Activated CD8-positive, alpha-beta memory T cell treated with anti-CD3 and anti-CD28 coated beads for 48 hours (primary cell): ENCODE data around the gene ZNF174.

ENCODE experiments used
- DNase-seq, 3 experiments: peaks; one replicate each; pipeline ENCODE4 v3.0.0-alpha.2; 2020; ENCODE audit warnings: low read depth in 2 of 3, low spot score in 2 of 3

Gene ZNF174

GRCh38 chr16:3443108-3444031, 42.4 kb downstream of the ZNF174 start, which contains the start of the genes NAA60 and ZNF597:
TSS of gene NAA60 (plus strand) at chr16:3443680. CDS start at chr16:3476228, 32,548 bp downstream.
TSS of gene ZNF597 (minus strand) at chr16:3443504. CDS start at chr16:3443153, 351 bp downstream.
- DNase-seq: peak in 2 of 3 experiments; percentile 40 to 60

DNA sequence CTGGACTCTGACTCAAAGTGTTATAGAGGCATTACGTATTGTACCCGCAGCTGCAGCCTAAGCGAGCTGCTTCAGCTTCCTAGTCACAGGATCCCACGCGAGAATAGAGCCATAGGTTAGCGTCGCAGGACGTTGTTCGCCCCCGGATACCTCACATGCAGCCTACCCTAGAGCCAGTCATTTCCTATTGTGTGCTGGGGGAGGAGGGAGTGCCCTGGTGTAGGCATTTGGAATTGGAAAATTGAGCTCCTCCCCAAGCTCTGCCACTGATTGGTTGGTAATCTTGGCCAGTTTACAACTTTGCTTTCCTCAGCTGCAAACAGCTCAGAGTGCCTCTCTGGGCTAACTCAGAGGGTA, 43.0 kb downstream of the ZNF174 start:
- DNase-seq: no peak

DNA sequence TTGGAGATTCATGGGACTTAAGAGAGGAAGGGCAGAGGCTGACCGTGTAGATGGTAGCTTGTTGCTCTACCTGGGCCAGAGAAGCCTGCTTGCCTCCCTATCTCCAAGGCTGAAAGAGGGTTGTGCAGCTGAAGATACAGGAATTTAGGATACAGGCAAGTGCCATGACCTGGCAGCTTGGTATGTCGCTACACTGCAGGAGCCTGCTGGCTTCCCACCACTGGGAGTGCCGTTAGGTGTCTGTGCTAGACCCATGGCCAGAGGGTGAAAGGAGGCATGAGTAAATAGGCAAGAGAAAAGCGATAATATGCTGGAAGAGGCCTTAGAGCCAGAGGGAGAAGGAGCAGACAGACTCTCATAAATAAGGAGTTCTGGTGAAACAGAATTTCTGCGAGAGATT, 53.1 kb downstream of the ZNF174 start:
- no peak for DNase-seq

GRCh38 chr16:3454631-3455147, 53.7 kb downstream of the ZNF174 start:
- no peak for DNase-seq

DNA sequence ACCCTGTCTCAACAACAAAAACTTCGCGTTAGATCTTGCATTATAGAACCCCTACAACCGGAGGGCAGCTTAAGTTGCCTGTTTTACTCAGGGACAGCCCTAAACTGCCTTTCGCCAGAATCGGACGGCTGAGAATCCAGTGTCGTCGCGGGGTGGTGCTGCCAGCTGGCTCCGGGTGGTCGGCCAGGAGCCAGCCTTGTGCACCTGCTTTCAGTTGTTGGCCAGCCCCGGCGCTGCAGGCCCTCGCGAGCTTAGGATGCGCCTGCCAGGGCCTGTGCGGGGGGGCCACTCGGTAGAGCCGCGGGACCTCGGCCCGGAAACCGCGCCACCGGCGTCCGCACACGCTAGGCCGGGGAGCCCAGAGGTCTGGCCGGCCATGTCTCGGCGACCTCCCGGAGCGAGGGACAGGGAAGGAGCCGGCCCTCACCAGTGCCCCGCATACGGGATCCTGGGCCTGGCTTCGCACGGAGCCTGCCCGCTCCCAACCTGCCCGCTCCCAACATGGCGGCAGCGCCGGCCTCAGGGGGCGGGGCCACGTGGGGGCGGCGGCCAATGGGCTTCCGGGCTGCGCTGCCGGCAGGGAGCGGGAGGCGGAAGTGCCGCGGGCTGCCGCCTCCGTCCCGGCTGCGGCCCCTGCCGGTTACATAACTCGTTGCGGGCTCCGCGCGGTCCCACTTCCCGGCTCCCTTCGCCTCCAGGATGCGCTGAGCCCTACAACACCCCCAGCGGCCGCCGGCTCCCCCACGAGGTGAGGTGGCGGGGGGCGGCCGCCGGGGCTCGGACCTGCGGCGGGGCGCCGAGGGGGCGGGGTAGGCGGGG, 56.6 kb downstream of the ZNF174 start:
- DNase-seq: peak; percentile 49 to 79 (median 70)

GRCh38 chr16:3458278-3458851, 57.4 kb downstream of the ZNF174 start:
- no peak for DNase-seq

DNA sequence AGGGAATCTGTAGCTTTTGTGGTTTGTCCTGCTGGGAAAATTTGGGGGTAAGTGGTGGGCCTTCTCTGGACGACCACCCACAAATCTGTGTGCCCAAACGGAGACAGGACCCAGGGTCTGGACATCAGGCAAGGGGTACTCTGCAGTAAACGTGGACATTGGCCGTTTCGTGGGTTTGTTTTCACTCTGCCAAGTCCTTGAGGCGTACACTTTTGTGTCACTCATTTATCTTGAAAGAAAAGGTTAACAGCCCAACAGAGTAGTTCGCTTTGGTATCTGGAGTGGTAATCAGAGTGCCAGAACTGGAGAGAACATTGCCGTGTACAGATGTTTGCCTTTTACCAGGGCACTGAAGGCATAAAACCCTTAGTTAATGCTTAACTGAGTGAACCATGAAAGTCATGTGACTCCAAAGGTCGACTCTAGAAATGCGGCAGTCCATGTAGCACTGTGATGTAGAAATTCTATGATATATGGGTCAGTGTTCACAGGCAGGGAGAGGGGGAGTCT, 57.9 kb downstream of the ZNF174 start:
- no peak for DNase-seq
